Keratinocyte (primary cell): ENCODE data around the gene EID1. TPM values are rescaled to one million over a fixed set of nuclear protein-coding genes. Genes with fewer than 3 reads are reported as not detected.

Experiments
- DNase-seq: peaks from one replicate; pipeline ENCODE4 v3.0.0-alpha.2; 2011; ENCODE audit warnings: low read depth, missing footprints, low spot score
- FAIRE-seq: peaks from 2 replicates; lab custom pipeline; 2011; peaks lifted over from hg19 to GRCh38; lab: Jason Lieb, UNC
- H2AFZ ChIP-seq: 2 replicates; pipeline ENCODE4 v1.6.0; 2012; ENCODE audit warnings: low read length, control low read depth, inconsistent platforms; ENCODE audit not compliant: control insufficient read depth
- H3K27ac ChIP-seq: 2 replicates; pipeline ENCODE4 v1.5.1; 2011; ENCODE audit warnings: low read length; ENCODE audit not compliant: control insufficient read depth, insufficient read depth
- H3K27me3 ChIP-seq: 3 replicates; pipeline ENCODE4 v1.6.0; 2011; ENCODE audit warnings: low read length; ENCODE audit not compliant: control insufficient read depth, insufficient read depth; ENCODE audit errors: extremely low read depth
- H3K36me3 ChIP-seq, 2 experiments: 2 replicates in 1 of 2; 3 replicates in 1 of 2; pipeline ENCODE4 v1.5.1; 2011; ENCODE audit warnings: low read length in 2 of 2, mild to moderate bottlenecking in 1 of 2; ENCODE audit not compliant: control insufficient read depth in 2 of 2, insufficient read depth in 2 of 2; ENCODE audit errors: extremely low read depth in 1 of 2
- H3K4me1 ChIP-seq: 3 replicates; pipeline ENCODE4 v1.5.1; 2011; ENCODE audit warnings: low read length; ENCODE audit not compliant: control insufficient read depth, insufficient read depth; ENCODE audit errors: extremely low read depth
- H3K4me2 ChIP-seq: 3 replicates; pipeline ENCODE4 v1.6.0; 2011; ENCODE audit warnings: low read depth, low read length; ENCODE audit not compliant: control insufficient read depth, insufficient read depth; ENCODE audit errors: extremely low read depth
- H3K4me3 ChIP-seq, 3 experiments: fragments of 200-600 bp in 1 of 3; sonication (generic) in 1 of 3; 2 replicates in 2 of 3; 3 replicates in 1 of 3; pipeline ENCODE4 v1.5.1; 2011 to 2016; ENCODE audit warnings: low read length in 3 of 3, mild to moderate bottlenecking in 3 of 3, control low read depth in 2 of 3, inconsistent platforms in 1 of 3, low read depth in 1 of 3, mixed read lengths in 1 of 3, mixed run types in 1 of 3, moderate library complexity in 1 of 3; ENCODE audit not compliant: control insufficient read depth in 2 of 3, insufficient read depth in 2 of 3; ENCODE audit errors: extremely low read depth in 1 of 3
- H3K79me2 ChIP-seq: 2 replicates; pipeline ENCODE4 v1.6.0; 2012; ENCODE audit warnings: low read length; ENCODE audit not compliant: control insufficient read depth, insufficient read depth
- H3K9ac ChIP-seq: 3 replicates; pipeline ENCODE4 v1.6.0; 2011; ENCODE audit warnings: low read length; ENCODE audit not compliant: control insufficient read depth, insufficient read depth; ENCODE audit errors: extremely low read depth
- H3K9me1 ChIP-seq: 3 replicates; pipeline ENCODE4 v1.6.0; 2011; ENCODE audit warnings: low read length; ENCODE audit not compliant: control insufficient read depth, insufficient read depth; ENCODE audit errors: extremely low read depth
- H3K9me3 ChIP-seq: 2 replicates; pipeline ENCODE4 v1.5.1; 2012; ENCODE audit warnings: low read depth, low read length; ENCODE audit not compliant: control insufficient read depth
- H4K20me1 ChIP-seq: 3 replicates; pipeline ENCODE4 v1.6.0; 2011; ENCODE audit warnings: low read length; ENCODE audit not compliant: control insufficient read depth, insufficient read depth; ENCODE audit errors: extremely low read depth
- EZH2 ChIP-seq: IDR thresholded peaks from one replicate; pipeline ENCODE4 v1.6.1; 2012; ENCODE audit warnings: inconsistent platforms, mild to moderate bottlenecking, low read length, moderate library complexity
- dilution Hi-C: fragments of 300-500 bp; cut with MboI; formaldehyde crosslinking; loops from one replicate; pipeline ENCODE4 v1.7.0; 2020; ENCODE audit warnings: low sequenced_read_pairs; ENCODE audit not compliant: extremely low pct_ligation_motif_present
- polyA plus RNA-seq, 5 experiments: library from polyadenylated mRNA; depleted of rRNA in 3 of 5; stranded (reverse) in 3 of 5; stranded (forward) in 1 of 5; unstranded in 1 of 5; fragments of >200 nt; gene quantifications; 1 replicate in 1 of 5; 2 replicates in 3 of 5; 3 replicates in 1 of 5; pipeline versions ENCODE4 v1.2.1 to v1.2.3, GENCODE V29; 2011 to 2012; ENCODE audit warnings: missing spikeins in 2 of 5, low read depth in 1 of 5, low replicate concordance in 1 of 5
- TF ChIP-seq, protein P1 (sequence below), 3 experiments: IDR thresholded peaks in 1 of 3; conservative IDR thresholded peaks in 1 of 3; optimal IDR thresholded peaks in 1 of 3; 2 replicates in 2 of 3; 3 replicates in 1 of 3; pipeline versions ENCODE3 to v1.5.1; 2011; ENCODE audit warnings: low read length in 3 of 3, mild to moderate bottlenecking in 3 of 3, moderate library complexity in 2 of 3, control low read depth in 1 of 3, inconsistent platforms in 1 of 3; ENCODE audit not compliant: insufficient read depth in 2 of 3; ENCODE audit errors: extremely low read depth in 1 of 3

EID1 gene
- polyA plus RNA-seq, 1 donor (not counting 4 experiments of a cell fraction or from before 2014, with no cell fraction given): 120 TPM

DNA sequence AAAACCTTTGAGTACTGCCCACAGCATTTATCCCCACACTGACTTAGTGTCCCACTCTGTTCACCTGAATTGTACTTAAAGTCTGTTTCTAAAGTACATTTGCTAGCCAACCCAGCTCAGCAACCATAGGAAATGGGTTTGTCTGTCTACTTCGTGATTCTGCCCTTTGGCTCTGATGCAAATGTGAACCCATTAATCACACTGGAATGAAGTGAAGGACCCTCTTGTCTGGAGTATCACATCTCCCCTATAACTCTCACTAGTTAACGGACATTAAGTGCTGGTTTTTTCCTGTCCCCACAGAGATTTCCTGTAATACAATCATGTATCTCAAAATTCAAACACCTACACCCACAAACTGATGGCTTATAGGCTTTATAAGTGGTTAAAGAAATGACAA, 20.5 kb downstream of the EID1 start:
- H4K20me1 ChIP-seq: no peaks in the 10 kb centered on the region
- H3K36me3 ChIP-seq: no peaks in the 10 kb centered on the region
- H3K4me3 ChIP-seq: no peak overlapping the region
- FAIRE-seq (no peak), DNase-seq (no peak)
- TF ChIP-seq EZH2: no peak
- TF ChIP-seq, protein P1, sequence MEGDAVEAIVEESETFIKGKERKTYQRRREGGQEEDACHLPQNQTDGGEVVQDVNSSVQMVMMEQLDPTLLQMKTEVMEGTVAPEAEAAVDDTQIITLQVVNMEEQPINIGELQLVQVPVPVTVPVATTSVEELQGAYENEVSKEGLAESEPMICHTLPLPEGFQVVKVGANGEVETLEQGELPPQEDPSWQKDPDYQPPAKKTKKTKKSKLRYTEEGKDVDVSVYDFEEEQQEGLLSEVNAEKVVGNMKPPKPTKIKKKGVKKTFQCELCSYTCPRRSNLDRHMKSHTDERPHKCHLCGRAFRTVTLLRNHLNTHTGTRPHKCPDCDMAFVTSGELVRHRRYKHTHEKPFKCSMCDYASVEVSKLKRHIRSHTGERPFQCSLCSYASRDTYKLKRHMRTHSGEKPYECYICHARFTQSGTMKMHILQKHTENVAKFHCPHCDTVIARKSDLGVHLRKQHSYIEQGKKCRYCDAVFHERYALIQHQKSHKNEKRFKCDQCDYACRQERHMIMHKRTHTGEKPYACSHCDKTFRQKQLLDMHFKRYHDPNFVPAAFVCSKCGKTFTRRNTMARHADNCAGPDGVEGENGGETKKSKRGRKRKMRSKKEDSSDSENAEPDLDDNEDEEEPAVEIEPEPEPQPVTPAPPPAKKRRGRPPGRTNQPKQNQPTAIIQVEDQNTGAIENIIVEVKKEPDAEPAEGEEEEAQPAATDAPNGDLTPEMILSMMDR (optimal IDR thresholded peaks at IDR 0.05 in 1 of 3, IDR thresholded peaks at IDR 0.05 in 1 of 3, conservative IDR thresholded peaks at IDR 0.05 in 1 of 3; ENCODE audit: extremely low read depth in 1 of 3, insufficient read depth in 2 of 3, low read length in 3 of 3): no peak
- peaks cover 7% of the 10 kb centered on the region for H3K27me3 ChIP-seq
- no peak overlapping the region for H3K4me2 ChIP-seq
- H3K4me1 ChIP-seq: no peaks in the 10 kb centered on the region
- H2AFZ ChIP-seq: no peak overlapping the region
- no peak overlapping the region for H3K27ac ChIP-seq
- no peaks in the 10 kb centered on the region for H3K9me3 ChIP-seq
- H3K9ac ChIP-seq: no peak overlapping the region
- H3K79me2 ChIP-seq: no peaks in the 10 kb centered on the region
- dilution Hi-C loops: no loop called here
- H3K9me1 ChIP-seq: no peaks in the 10 kb centered on the region

DNA sequence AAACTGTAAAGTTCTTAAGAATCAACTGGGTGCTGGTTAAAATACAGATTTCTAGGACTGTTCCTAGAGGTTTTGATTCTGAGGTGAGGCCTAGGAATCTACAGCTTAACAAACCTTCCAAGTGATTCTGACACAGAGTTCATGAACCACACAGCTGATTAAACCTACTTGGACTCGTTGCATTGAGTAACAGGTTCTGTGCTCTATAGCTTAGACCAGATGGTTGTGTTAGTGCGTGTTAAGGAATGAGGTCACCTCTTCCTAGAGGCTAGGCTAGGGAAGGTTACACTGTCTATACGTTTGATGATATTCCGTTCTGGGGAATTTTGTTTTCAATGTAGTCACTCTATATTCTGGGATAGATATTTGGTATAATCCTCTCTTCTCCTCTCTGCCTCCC, 21.9 kb downstream of the EID1 start:
- TF ChIP-seq, protein P1 (optimal IDR thresholded peaks at IDR 0.05 in 1 of 3, IDR thresholded peaks at IDR 0.05 in 1 of 3, conservative IDR thresholded peaks at IDR 0.05 in 1 of 3; ENCODE audit: extremely low read depth in 1 of 3, insufficient read depth in 2 of 3, low read length in 3 of 3): no peak
- TF ChIP-seq EZH2: no peak
- FAIRE-seq: no peak
- H3K4me2 ChIP-seq: no peak overlapping the region
- H4K20me1 ChIP-seq: no peaks in the 10 kb centered on the region
- no peak overlapping the region for H3K4me3 ChIP-seq
- no peak overlapping the region for H3K27ac ChIP-seq
- no peak overlapping the region for H3K9ac ChIP-seq
- H3K4me1 ChIP-seq: no peaks in the 10 kb centered on the region
- no peaks in the 10 kb centered on the region for H3K9me3 ChIP-seq
- H3K27me3 ChIP-seq: peaks cover 7% of the 10 kb centered on the region
- dilution Hi-C loops: no loop called here
- DNase-seq: no peak
- H3K36me3 ChIP-seq: no peaks in the 10 kb centered on the region
- no peaks in the 10 kb centered on the region for H3K9me1 ChIP-seq
- H3K79me2 ChIP-seq: no peaks in the 10 kb centered on the region
- no peak overlapping the region for H2AFZ ChIP-seq
